Measurements from ENCODE around the gene VPS8. TPM values are rescaled to one million over a fixed set of nuclear protein-coding genes. Genes with fewer than 3 reads are reported as not detected.

Gene VPS8
- total and polyA plus RNA-seq, 2 of the 13 experiments (the other 11 are each of a cell fraction or from before 2014, with no cell fraction given): 14.2 to 35.1 TPM

DNA sequence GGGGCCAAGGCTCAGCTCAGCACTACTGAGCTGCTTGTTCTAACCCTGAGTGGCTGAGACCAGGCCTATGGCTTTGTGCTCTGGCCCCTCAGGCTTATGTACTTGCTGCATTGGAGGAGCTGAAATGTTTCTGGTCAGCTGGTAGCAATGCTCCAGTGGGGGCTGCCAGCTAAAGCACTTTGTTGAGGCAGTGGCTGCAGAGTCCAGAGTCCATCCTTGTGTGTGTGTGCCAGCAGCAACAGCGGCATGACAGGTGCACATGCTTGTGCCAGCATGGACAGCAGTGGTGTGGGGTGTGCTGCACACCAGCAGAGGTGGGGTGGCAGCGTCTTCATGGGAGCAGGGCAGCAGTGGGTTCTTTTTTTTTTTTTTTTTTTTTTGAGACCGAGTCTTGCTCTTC, 169.1 kb downstream of the VPS8 start (continued):
- TF ChIP-seq ESRRA (CRISPR knock-in tag; IDR thresholded peaks at IDR 0.05; ENCODE audit: low read depth): no peak
- TF ChIP-seq NR2C2 (CRISPR knock-in tag; IDR thresholded peaks at IDR 0.05; ENCODE audit: borderline replicate concordance): no peak
- no peak for TF ChIP-seq ETV5 (CRISPR knock-in tag; IDR thresholded peaks at IDR 0.05; ENCODE audit: borderline replicate concordance)
- TF ChIP-seq NFYC (CRISPR knock-in tag; IDR thresholded peaks at IDR 0.05): no peak
- TF ChIP-seq ZNF501 (CRISPR knock-in tag; IDR thresholded peaks at IDR 0.05): no peak
- TF ChIP-seq, protein P1, sequence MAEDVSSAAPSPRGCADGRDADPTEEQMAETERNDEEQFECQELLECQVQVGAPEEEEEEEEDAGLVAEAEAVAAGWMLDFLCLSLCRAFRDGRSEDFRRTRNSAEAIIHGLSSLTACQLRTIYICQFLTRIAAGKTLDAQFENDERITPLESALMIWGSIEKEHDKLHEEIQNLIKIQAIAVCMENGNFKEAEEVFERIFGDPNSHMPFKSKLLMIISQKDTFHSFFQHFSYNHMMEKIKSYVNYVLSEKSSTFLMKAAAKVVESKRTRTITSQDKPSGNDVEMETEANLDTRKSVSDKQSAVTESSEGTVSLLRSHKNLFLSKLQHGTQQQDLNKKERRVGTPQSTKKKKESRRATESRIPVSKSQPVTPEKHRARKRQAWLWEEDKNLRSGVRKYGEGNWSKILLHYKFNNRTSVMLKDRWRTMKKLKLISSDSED (CRISPR knock-in tag; IDR thresholded peaks at IDR 0.05): no peak
- TF ChIP-seq KLF16 (CRISPR knock-in tag; IDR thresholded peaks at IDR 0.05): no peak
- peak; percentile 59; the same call in 1 of the 2 replicates for TF ChIP-seq HDAC2 (CRISPR knock-in tag; IDR thresholded peaks at IDR 0.05)
- TF ChIP-seq, protein P2, sequence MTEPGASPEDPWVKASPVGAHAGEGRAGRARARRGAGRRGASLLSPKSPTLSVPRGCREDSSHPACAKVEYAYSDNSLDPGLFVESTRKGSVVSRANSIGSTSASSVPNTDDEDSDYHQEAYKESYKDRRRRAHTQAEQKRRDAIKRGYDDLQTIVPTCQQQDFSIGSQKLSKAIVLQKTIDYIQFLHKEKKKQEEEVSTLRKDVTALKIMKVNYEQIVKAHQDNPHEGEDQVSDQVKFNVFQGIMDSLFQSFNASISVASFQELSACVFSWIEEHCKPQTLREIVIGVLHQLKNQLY (CRISPR knock-in tag; IDR thresholded peaks at IDR 0.05): no peak
- TF ChIP-seq, protein P3, sequence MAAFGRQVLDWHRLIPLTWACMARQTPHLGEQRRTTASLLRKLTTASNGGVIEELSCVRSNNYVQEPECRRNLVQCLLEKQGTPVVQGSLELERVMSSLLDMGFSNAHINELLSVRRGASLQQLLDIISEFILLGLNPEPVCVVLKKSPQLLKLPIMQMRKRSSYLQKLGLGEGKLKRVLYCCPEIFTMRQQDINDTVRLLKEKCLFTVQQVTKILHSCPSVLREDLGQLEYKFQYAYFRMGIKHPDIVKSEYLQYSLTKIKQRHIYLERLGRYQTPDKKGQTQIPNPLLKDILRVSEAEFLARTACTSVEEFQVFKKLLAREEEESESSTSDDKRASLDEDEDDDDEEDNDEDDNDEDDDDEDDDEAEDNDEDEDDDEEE (CRISPR knock-in tag; IDR thresholded peaks at IDR 0.05): no peak
- no peak for TF ChIP-seq FOXC1 (CRISPR knock-in tag; IDR thresholded peaks at IDR 0.05; ENCODE audit: borderline replicate concordance)
- TF ChIP-seq SIX1 (CRISPR knock-in tag; IDR thresholded peaks at IDR 0.05; ENCODE audit: borderline replicate concordance): no peak
- no peak for TF ChIP-seq ZNF3 (CRISPR knock-in tag; IDR thresholded peaks at IDR 0.05)
- TF ChIP-seq ZNF121 (CRISPR knock-in tag; IDR thresholded peaks at IDR 0.05): no peak
- no peak for TF ChIP-seq ZNF317 (CRISPR knock-in tag; IDR thresholded peaks at IDR 0.05)
- no peak for TF ChIP-seq ZKSCAN1 (IDR thresholded peaks at IDR 0.05; ENCODE audit: low read length)
- TF ChIP-seq DNMT1 (CRISPR knock-in tag; IDR thresholded peaks at IDR 0.05): no peak
- no peak for TF ChIP-seq NCOA1 (CRISPR knock-in tag; IDR thresholded peaks at IDR 0.05)
- no peak for TF ChIP-seq NCOR1 (IDR thresholded peaks at IDR 0.05; ENCODE audit: borderline replicate concordance, low read length)
- TF ChIP-seq MIER3 (CRISPR knock-in tag; IDR thresholded peaks at IDR 0.05; ENCODE audit: borderline replicate concordance): no peak
- TF ChIP-seq PLRG1 (conservative IDR thresholded peaks at IDR 0.05): no peak
- no peak for TF ChIP-seq TOE1 (CRISPR knock-in tag; IDR thresholded peaks at IDR 0.05)
- peak; percentile 92 for TF ChIP-seq HNF4A (CRISPR knock-in tag; IDR thresholded peaks at IDR 0.05)
- TF ChIP-seq NFKB2 (CRISPR knock-in tag; IDR thresholded peaks at IDR 0.05; ENCODE audit: borderline replicate concordance): no peak
- TF ChIP-seq, protein P4, sequence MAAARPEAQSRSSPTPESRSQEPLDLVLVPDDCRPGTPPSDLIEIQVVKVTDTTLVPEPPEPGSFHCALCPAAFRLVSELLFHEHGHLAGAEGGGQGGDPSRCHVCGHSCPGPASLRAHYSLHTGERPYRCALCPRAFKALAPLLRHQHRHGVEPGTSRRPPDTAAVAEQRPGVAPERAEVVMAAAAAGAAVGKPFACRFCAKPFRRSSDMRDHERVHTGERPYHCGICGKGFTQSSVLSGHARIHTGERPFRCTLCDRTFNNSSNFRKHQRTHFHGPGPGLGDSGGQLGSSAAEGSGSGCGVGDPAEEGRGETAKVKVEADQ (CRISPR knock-in tag; IDR thresholded peaks at IDR 0.05; ENCODE audit: borderline replicate concordance): no peak
- TF ChIP-seq, protein P5, sequence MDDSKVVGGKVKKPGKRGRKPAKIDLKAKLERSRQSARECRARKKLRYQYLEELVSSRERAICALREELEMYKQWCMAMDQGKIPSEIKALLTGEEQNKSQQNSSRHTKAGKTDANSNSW (CRISPR knock-in tag; IDR thresholded peaks at IDR 0.05; ENCODE audit: borderline replicate concordance): no peak

Measured in HepG2 (cell line).